Transverse colon (tissue), 4 donors: Measurements from ENCODE around the gene TANGO6. TPM values are rescaled to one million over a fixed set of nuclear protein-coding genes. Genes with fewer than 3 reads are reported as not detected.

Experiments used
- DNase-seq: peaks from one replicate; pipeline ENCODE4 v3.0.0-alpha.2; 2019
- H3K27ac ChIP-seq, 4 donors: fragments of 200-600 bp; sonication (generic); 2 replicates each; pipeline ENCODE4 v1.5.1; 2016 to 2018; ENCODE audit warnings: inconsistent platforms in 4 of 4
- H3K27me3 ChIP-seq: fragments of 200-600 bp; sonication (generic); 2 replicates; pipeline ENCODE4 v1.5.1; 2017; ENCODE audit warnings: inconsistent platforms
- H3K36me3 ChIP-seq, 4 donors: fragments of 200-600 bp; sonication (generic); 2 replicates each; pipeline ENCODE4 v1.5.1; 2017 to 2019; ENCODE audit warnings: inconsistent platforms in 4 of 4
- H3K4me1 ChIP-seq, 4 donors: fragments of 200-600 bp; sonication (generic); 2 replicates each; pipeline ENCODE4 v1.5.1; 2017 to 2020; ENCODE audit warnings: inconsistent platforms in 4 of 4
- H3K4me3 ChIP-seq, 4 donors: fragments of 200-600 bp; sonication (generic); 1 replicate in 1 of 4; 2 replicates in 3 of 4; pipeline versions ENCODE4 v1.5.1 to v1.6.1; 2017 to 2019; ENCODE audit warnings: inconsistent platforms in 4 of 4
- H3K9me3 ChIP-seq, 2 donors: fragments of 200-600 bp; sonication (generic); 2 replicates each; pipeline ENCODE4 v1.5.1; 2017 to 2019; ENCODE audit warnings: inconsistent platforms in 2 of 2
- CTCF ChIP-seq, 5 experiments: fragments of 200-600 bp in 3 of 5; fragments of 450-650 bp in 2 of 5; sonication (generic) in 3 of 5; IDR thresholded peaks; 1 replicate in 2 of 5; 2 replicates in 3 of 5; pipeline ENCODE4 v1.5.1; 2016 to 2017; ENCODE audit warnings: antibody characterized with exemption in 5 of 5, inconsistent platforms in 3 of 5, mild to moderate bottlenecking in 2 of 5, moderate library complexity in 1 of 5
- EP300 ChIP-seq: sonication (generic); formaldehyde crosslinking; IDR thresholded peaks from one replicate; pipeline ENCODE4 v1.6.1; 2017; ENCODE audit warnings: antibody characterized with exemption, low read depth
- POLR2A ChIP-seq: fragments of 450-650 bp; IDR thresholded peaks from one replicate; pipeline ENCODE4 v1.6.1; 2016; ENCODE audit warnings: antibody characterized with exemption, mild to moderate bottlenecking, moderate library complexity
- POLR2AphosphoS5 ChIP-seq, 3 donors: sonication (generic); formaldehyde crosslinking; IDR thresholded peaks; one replicate each; pipeline ENCODE4 v1.6.1; 2016; ENCODE audit warnings: antibody characterized with exemption in 3 of 3
- WGBS, 2 donors: methylation state at CpG; one replicate each; pipeline ENCODE4 v1.1.5; 2018; ENCODE audit warnings: low coverage in 1 of 2; 5-methylcytosine and 5-hydroxymethylcytosine counted together
- in situ Hi-C, 4 donors: fragments of 200-750 bp; cut with MboI; loops; one replicate each; pipeline versions ENCODE4 v1.15.0 to v1.15.1; 2017; ENCODE audit warnings: low sequenced_read_pairs in 3 of 4, low pct_ligation_motif_present in 1 of 4, low pct_unique_long_range_greater_than_20kb in 1 of 4
- intact Hi-C: fragments of 100-400 bp; cut with DNase I; formaldehyde crosslinking; loops from one replicate; pipeline ENCODE4 v1.15.1; 2023; ENCODE audit warnings: low total_unique reads
- total RNA-seq, 4 donors: library from RNA; depleted of rRNA; stranded (reverse); fragments of >200 nt; gene quantifications; one replicate each; pipeline ENCODE4 v1.1.0, GENCODE V29; 2016

TANGO6 gene
- total RNA-seq, 4 donors from 2014 or later: 10.6 to 55.4 (median 22.8) TPM

- intact Hi-C loops (no loop called here), in situ Hi-C loops (loop anchor here in 1 of 4 donors (25.0 kb wide), 1 partner anchor 447 kb away; the partner anchor contains the start of gene CDH3)
- 66 to 80% methylated on average over 1 to 2 of the region's 2 CpGs for WGBS, 2 donors
These were observed 241.0 kb downstream of the TANGO6 start for GRCh38 chr16:69084289-69084688.

GRCh38 chr16:69085032-69085695 is 241.8 kb downstream of the TANGO6 start:
- TF ChIP-seq CTCF (IDR thresholded peaks at IDR 0.05) (no peak), EP300 (no peak), POLR2A (no peak), POLR2AphosphoS5 (IDR thresholded peaks at IDR 0.05) (no peak)
- no peak overlapping the region for H3K4me3 ChIP-seq
- no peaks in the 10 kb centered on the region for H3K4me1 ChIP-seq
- in situ Hi-C loops: loop anchor here in 1 of 4 donors (25.0 kb wide), 1 partner anchor 448 kb away; the partner anchor contains the start of gene CDH3
- no peak overlapping the region for H3K27ac ChIP-seq
- 83 to 90% methylated on average over 4 to 5 of the region's 5 CpGs for WGBS, 2 donors
- H3K9me3 ChIP-seq: no peaks in the 10 kb centered on the region
- intact Hi-C loops: no loop called here
- H3K36me3 ChIP-seq: no peaks in the 10 kb centered on the region
- H3K27me3 ChIP-seq: no peaks in the 10 kb centered on the region
- no peak for DNase-seq

More at GRCh38 chr16:69084289-69084688, 241.0 kb downstream of the TANGO6 start:
- DNase-seq: no peak
- Histone ChIP-seq H3K27me3 (no peaks in the 10 kb centered on the region), H3K36me3 (no peaks in the 10 kb centered on the region), H3K27ac (no peak overlapping the region), H3K4me3 (no peak overlapping the region), H3K9me3 (no peaks in the 10 kb centered on the region), H3K4me1 (no peaks in the 10 kb centered on the region)
- no peak for TF ChIP-seq POLR2AphosphoS5 (IDR thresholded peaks at IDR 0.05)
- no peak for TF ChIP-seq CTCF (IDR thresholded peaks at IDR 0.05)

- Histone ChIP-seq H3K36me3 (no peaks in the 10 kb centered on the region), H3K4me3 (no peak overlapping the region), H3K27me3 (no peaks in the 10 kb centered on the region), H3K4me1 (no peaks in the 10 kb centered on the region), H3K27ac (no peak overlapping the region), H3K9me3 (no peaks in the 10 kb centered on the region)
- in situ Hi-C loops (loop anchor here in 1 of 4 donors (25.0 kb wide), 1 partner anchor 450 kb away; the partner anchor contains the start of gene CDH3), intact Hi-C loops (no loop called here)
- WGBS, 2 donors: 79 to 100% methylated on average over 1 to 3 of the region's 3 CpGs
- no peak for DNase-seq
- TF ChIP-seq CTCF (IDR thresholded peaks at IDR 0.05) (no peak), POLR2AphosphoS5 (IDR thresholded peaks at IDR 0.05) (no peak), POLR2A (no peak), EP300 (no peak)
These were observed 243.8 kb downstream of the TANGO6 start for GRCh38 chr16:69087161-69087581.

- WGBS, 2 donors: 80 to 87% methylated on average over 1 to 4 of the region's 4 CpGs
- in situ Hi-C loops: loop anchor here in 1 of 4 donors (25.0 kb wide), 1 partner anchor 451 kb away; the partner anchor contains the start of gene CDH3
- TF ChIP-seq CTCF (IDR thresholded peaks at IDR 0.05) (no peak), EP300 (no peak), POLR2A (no peak), POLR2AphosphoS5 (IDR thresholded peaks at IDR 0.05) (no peak)
- Histone ChIP-seq H3K4me1 (no peaks in the 10 kb centered on the region), H3K9me3 (no peaks in the 10 kb centered on the region), H3K27me3 (no peaks in the 10 kb centered on the region), H3K36me3 (no peaks in the 10 kb centered on the region), H3K4me3 (no peak overlapping the region), H3K27ac (no peak overlapping the region)
- intact Hi-C loops: no loop called here
- no peak for DNase-seq
These were observed 245.4 kb downstream of the TANGO6 start for GRCh38 chr16:69088684-69089083.
